SHP77 treated with DMSO at 0.1 percent for 48 hours (cell line): ENCODE measurements around the gene OR13J1.

Source experiments
- DNase-seq: peaks from one replicate; lab custom pipeline; 2025; lab: John Stamatoyannopoulos, UW

Gene OR13J1

DNA sequence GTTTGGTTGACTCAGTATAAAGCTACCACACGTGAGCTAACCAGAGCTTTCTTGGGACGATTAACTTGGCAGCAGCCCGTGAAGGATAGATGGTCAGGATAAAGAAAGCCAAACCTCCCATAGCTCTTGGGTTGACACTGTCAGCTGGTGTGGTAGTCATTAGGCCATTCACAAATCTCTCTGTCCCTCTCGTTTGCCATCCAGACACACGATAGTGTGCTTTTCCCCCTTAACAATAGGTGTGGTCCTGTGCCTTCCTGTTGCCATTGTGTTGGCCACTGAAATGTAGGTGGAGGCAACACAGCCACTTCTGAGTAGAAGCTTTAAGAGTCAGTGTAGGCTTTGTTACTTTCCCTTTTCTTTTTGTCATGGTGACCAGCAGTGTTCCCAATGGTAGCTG lies 11.7 kb downstream of the OR13J1 start:
- no peak for DNase-seq

DNA sequence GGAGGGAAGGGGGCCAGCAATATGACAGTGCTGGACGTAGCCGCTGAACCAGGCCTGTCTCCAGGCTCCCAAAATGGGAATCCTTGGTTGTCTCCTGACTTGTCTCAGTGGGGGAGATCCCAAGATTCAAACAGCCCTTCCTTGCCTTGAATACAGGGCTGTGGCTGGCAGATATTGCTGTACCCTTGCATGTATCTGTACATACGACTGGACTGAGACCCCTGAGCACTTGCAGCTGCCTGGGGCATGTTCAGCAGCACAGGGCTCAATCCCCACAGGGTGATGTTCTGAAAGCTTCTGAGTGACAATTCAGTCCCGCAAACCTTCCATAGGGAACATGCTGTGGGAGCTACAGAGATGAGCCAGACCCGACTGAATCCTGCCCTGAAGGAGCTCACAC lies 13.3 kb downstream of the OR13J1 start:
- DNase-seq, result no peak

DNA sequence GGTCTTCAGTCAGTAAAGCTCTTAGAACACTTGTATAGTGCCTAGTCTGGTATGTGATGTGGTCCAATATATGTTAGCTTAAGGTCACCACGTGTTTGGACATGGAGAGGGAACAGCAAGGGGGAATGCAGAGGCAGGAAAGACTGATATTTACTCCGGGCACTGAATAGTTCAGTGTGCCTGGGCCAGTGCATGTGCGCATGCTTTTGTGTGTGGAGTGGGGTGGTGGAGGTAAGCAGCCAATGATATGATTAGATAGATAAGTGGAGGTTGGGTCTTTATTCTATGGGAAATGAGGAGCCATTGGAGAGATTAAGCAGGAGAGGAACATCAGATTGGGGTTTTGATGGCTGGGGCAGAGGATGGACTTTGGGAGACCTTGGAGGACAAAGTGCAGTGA lies 14.0 kb downstream of the OR13J1 start:
- DNase-seq, result no peak

DNA sequence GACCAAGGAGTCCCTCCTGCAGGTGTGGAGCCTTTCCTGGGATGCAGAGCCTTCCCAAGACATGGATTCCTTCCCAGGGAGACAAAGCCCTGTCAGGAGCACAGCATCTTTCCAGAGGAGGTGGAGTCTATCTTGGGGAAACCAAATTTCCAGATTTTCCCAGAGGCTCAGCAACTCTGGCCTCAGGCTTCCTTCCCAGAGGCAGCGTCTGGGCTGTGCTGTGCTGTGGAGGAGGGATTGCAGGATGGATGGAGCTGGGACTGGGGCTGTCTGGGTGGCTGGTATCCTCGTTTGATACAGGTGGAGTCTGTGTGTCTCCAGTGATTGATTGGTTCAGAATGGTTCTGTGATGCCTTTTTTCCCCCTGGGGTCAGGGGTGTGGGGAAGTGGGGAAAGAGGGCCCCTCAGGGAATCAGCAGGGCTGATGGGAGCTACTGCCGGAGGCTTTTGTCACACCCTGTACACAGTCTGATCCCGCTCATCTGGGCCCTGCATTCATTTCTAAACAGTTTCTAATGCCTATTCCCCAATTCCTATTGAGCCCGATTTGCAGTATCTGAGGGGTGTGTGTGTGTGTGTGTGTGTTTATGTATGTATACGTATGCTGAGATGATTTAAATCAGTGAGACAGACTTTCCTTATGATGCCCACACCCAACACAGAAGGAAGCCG lies 16.0 kb downstream of the OR13J1 start:
- no peak for DNase-seq

DNA sequence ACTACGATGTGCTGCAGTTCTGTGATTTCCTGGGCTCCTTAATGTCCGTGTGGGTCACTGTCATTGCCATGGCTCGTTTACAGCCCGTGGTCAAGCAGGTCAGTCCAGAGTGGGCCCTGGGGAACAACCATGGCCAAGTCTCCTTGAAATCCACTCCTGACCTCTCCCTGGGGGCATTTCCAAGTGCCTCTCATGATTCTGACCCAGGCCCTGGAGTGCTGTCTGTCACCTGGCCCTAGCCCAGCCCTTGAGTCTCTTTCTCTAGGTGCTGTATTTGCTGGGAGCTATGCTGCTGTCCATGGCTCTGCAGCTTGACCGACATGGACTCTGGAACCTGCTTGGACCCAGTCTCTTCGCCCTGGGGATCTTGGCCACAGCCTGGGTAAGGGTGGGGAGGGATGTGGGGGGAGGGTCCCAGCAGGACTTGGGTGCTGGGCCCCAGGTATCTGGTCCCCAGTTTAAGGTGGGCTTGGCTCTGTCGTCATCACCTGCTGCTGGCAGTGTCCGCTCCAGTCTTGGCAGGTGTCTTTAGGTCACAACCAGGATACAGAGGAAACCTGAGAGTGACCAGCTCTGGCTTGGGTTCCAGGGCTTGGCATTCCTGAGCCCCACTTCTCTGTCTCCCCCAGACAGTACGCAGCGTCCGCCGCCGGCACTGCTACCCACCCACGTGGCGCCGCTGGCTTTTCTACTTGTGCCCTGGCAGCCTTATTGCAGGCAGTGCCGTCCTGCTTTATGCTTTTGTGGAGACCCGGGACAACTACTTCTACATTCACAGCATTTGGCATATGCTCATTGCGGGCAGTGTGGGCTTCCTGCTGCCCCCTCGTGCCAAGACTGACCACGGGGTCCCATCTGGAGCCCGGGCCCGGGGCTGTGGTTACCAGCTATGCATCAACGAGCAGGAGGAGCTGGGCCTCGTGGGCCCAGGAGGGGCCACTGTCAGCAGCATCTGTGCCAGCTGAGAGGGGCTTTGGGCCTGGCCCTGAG lies 17.0 kb downstream of the OR13J1 start:
- no peak for DNase-seq

DNA sequence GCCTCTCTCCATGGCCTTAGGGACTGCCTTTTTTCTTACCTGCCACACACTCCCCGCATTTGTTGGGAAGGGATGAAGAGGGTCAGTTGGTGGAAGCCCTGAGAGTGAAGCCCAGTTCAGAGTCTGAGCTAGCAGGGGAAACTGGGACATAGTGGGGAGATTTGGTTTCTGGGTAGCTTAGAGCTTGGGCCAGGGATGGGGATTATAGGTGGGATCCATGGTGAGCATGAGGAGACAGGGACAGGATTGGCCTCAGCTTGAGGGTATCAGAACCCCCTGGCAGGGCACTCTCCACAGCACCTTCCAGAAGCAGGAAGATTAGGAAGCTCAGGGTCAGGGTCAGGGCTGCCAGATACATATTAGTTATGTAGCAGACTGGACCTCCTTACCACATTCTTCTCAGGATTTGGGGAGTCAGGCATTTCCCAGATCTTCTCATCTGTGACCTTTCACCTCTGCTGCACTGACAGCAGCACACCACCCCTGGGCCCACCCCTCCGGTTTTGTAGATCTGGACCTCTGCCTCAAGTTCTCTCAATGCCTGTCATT lies 17.9 kb downstream of the OR13J1 start:
- DNase-seq, result no peak

DNA sequence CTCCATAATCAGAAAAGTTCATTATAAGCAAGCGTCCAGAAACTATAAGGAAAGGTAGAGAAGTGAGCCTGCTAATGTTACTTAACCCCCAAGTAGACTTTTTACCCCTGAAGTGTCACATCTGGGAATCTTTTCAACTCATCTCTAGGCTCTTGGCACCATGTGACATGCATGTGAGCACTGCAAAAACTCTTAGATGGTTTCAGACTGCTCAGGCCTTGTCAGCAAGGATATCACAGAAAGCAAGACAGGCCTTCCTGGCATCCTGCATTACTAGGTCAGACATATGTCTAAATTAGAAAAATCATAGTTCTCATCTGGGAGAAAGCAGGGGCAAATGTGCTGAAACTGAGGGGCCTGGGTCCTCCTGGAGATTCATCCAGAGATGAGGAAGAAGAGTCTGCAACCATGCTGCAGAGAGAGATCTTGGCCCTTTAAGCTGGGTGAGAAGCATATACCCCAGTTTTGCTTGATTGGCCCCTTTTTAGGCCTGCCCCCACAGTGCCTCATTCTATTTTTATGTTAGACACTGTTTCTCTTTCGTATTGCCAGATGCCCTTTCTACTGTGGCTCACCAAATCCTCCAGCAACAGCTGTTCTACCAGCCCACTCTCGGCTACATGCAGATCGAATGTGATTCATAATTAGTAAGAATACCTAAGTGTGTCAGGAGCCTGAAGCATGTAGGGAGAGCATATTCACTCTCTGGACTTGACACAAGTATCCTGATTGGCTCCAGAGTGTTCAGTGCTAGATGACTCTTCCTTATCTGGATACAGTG lies 22.2 kb downstream of the OR13J1 start:
- DNase-seq, result no peak

DNA sequence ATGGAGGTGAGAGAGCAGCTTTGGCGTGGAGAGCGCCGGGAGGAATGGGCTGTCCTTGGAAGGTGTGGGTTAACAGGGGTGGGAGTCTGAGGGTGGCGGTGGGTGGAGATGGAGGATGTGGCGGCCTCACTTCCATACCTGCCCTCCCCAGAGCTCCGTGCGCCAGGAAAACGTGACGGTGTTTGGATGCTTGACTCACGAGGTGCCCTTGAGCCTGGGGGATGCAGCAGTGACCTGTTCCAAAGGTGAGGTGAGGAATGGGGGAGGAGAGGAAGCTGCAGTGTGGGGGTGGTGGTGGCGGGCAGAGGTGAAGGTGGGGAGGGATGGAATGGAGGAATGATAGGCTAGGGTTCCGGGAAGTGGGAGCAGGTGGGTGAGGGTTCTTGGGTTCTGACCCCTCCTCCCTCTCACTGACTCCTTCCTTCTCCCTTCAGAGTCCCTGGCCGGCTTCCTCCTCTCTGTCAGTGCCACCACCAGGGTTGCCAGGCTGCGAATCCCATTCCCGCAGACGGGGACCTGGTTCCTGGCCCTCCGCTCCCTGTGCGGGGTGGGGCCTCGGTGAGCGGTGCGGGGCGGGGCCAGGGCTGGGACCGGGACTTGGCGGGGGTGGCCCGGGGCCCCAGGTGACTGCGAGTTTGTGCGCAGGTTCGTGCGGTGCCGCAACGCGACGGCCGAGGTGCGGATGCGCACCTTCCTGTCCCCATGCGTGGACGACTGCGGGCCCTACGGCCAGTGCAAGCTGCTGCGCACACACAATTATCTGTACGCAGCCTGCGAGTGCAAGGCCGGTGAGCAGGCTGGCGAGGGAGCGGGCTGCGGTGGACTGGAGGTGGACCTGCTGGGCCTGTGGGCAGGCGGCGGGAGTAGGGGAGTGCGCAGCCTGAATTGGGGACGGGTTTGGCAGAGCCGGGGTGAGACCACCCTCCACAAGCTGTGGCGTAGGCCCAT lies 24.1 kb downstream of the OR13J1 start:
- DNase-seq, result no peak

DNA sequence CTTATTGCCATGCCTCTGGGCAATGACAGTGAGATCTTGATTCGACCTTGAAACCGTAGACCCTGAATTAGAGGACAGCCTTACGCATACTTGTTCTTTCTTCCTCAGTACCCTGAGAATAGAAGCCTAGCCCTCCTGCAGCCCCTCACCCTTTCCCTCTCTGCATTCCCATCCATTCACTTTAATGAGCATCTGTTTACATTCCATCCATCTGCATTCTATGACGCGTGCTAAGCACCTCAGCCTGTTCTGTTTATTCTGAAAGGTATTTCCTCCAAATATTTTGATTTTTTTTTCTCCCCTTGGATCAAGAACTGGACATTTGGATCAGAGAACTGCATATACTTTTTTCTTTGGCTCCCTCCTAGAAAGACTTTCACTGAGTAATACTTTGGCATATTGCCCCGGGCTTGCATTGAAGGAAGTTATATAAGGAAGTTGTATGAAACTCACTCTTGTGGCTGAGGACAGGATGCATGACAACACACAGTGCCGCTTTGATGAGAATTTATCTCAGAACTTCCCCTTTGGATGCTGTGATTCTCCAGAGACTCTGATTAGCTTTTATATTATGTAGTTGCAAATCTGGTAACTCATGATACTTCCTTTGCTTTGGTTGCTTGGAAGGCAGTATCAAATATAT lies 25.5 kb downstream of the OR13J1 start:
- no peak for DNase-seq

DNA sequence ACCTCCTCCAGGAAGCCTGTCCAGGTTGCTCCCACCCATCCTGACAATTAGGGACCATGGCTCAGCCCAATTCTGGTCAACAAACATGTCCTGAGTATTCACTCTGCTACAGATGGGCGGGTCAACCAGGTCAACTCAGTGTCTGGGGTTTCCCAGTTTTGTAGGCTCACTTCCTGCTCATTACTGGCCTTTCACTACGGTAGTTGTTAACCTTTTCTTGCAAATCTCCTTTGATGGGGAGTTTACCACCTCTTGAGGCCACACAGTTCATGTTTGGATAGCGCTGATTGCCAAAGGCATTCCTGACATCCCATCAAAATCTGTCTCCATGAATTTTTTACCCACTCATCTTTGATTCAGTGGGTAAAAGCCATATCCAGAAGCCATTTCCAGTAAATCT lies 27.4 kb downstream of the OR13J1 start:
- no peak for DNase-seq

DNA sequence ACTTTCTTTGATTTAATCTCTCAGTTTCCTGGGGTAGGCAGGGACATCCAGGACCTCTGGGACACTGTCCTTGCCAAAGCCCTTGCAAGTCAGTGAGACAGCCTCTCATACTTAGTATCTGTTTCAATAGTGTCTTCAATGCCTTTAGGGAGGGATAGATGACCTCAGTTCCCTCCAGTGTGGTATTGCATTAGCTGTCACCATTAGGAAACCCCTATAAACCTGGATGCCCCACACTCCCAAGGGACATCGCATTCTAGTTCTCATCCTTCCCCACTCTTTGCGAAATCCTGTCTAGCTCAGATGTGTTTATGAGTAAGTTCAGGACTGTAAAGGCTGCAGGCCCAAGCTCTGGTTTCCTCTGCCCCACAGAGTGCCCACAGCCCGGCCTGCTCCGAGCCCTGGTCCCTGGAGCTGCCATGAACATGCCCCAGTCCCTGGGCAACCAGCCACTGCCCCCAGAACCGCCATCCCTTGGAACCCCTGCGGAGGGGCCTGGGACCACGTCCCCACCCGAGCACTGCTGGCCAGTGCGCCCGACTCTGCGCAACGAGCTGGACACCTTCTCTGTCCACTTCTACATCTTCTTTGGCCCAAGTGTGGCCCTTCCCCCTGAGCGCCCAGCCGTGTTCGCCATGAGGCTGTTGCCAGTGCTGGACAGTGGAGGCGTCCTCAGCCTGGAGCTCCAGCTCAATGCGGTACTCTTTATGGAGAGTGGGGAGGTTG lies 28.0 kb downstream of the OR13J1 start:
- no peak for DNase-seq

DNA sequence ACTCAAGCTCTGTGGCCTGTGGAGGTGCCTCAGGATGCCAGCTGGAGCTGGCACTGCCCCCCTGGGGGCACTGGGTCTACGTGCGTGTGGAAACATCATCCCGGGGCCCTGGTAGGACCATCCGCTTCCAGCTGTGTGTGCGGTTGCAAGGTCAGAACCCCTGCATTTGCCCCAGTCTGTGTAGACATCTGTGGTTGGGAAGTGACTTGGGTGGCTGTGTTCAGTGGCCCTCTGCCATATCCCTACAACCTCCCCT lies 28.6 kb downstream of the OR13J1 start:
- DNase-seq, result no peak

DNA sequence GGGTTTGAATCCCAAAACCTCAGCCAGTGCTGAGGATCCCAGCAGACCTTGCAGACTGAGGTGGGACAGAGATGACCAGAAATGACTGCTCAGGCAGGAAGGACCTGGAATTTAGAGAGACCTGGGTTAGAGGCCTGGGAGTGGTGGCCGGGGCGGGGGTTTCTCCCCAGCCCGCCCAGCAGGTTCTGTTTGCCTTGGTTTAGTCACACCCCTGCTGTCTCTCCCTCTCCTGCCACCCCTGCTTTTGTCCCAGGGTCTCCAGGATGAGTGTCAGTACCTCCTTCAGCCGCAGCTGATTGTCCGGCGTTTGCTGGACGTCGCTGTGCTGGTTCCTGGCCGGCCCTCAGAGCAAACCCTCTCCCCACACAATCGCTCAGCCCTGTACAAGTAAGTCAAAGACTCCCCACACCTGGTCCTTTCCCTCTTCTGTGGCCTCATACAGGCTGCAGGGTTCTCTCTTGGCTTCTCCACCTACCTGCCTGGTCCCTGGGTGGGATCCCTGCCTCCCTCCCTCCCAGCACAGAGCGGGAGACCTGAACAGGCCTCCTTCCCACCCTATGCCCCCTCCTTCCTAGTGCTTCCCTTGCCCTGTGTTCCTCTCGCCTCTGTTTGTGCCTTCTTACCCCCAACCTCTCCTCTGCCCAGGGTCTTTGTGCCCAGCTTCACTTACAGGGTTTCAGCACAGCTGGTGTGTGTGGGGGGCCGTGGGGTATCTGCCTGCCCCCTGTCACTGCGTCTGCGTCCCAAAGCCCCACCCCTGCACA lies 29.1 kb downstream of the OR13J1 start:
- DNase-seq, result no peak

DNA sequence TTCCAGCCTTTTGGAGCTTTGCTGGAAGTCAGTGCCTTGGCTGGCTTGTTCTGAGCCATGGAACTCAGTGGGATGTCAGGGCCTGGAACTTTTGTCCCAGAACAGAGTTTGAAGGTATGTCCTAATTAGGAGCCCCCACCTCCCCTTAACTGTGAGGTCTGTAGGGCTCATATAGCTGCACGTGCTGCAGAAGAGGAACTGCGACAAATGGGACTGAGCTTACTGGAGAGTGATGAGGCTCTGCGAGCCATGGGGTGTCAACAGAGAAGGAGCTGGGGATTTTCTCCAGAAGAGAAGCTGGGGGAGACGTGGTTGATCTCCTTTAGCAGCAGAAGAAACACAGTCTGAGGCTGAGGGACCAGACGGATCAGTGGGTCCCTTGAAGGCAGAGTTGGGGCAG lies 30.3 kb downstream of the OR13J1 start:
- DNase-seq, result no peak

DNA sequence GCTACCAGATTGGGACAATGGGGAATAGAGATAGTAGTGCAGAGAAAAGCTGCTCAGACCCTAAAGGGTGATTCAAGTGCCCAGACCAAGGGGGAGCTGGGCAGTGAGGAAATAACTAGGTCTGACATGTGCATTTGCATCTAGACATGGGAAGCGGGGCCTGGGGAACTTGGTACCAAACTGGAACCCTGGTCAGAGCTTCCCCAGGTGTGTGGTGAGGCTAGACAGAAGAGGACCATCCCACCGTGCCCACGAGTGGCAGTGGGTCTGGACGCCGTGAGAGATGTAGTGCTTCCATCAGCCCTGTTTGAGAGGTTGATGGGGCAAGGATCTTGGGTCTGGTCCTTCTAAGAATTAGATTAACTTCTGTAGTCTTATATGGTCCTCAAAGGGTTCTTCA lies 33.6 kb downstream of the OR13J1 start:
- DNase-seq, result no peak

DNA sequence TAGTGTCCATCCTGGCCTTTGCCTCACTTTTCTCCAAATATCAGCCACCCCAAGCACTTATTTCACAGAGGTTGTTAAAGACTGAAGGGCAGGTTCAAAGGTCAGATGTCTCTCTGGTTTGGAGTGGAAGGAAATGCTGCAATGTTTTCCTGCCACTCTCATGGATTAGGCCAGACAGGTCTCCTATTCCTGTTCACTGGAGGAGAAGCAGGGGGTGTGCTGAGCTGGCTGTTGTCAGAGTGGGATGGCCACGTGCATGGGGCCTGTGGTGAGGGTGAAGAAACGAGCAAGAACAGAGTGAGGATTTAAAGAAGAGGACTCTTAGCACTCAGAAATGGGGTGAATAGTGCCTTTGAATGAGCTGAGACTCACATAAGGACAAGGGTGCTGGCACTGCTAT lies 34.4 kb downstream of the OR13J1 start:
- no peak for DNase-seq

DNA sequence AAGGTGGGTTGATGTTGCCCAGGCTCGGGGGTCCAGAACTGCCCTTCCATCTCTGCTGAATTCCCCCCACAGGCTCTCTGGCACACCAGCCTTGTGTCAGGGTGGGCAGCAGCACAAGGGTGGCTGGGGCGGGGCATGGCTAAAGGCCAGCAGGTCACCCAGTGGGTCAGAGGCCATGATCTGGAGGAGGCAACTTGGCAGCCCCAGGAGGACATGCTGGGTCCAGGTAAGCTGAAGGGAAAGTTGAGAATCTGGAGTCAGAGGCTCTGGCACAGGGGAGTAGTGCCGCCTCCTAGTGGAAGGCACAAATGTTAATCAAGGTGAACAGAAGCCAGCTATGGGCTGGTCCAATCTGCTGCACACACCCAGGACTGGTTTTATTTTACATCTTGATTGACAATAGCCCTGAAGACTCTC lies 35.0 kb downstream of the OR13J1 start:
- no peak for DNase-seq

DNA sequence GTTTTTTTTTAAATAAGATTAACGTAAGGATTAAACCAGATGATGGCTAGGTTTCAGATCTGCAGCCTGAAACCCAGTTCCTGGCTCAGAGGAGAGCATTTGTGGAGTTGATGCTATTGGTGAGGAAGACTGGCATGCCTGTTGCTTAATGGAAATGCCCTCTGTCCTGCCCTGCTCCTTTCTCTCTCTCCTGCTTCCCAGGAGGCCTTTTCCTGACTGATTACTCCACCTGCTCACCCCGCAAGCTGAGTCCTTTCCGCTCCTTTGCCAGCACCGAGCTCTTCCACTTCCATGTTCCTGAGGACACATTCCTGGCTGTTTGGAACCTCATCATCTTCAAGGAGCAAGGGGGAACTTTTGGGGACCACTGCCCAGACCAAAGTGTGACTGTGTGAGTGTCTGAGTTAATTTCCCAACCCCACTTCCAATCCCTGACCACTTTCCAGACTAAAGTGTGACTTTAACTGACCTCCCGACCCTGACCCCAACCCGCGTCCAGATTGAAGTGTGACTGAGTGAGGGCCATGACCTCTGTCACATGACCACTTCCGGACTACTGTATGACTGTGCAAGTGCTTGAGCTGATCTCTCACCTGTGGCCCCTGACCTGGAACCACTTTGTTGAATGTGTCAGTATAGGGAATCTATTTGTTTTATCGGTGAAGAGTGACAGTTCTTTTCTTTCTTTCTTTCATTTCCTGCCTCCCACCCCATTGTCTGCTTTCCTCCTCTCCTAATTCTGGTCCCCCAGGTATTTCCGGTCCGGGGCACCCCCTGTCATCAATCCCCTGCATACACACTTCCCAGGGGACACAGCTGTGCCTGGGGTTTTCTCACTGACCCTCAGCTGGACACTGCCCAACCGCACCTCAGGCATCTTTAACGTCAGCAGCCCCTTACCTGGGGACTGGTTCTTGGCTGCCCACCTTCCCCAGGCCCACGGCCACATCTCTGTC lies 35.7 kb downstream of the OR13J1 start:
- no peak for DNase-seq
